ENCODE results near the gene NEK6. TPM values are rescaled to one million over a fixed set of nuclear protein-coding genes. Genes with fewer than 3 reads are reported as not detected.

The NEK6 gene
- total and polyA plus RNA-seq, 10 of the 15 experiments (the other 5 are each of a cell fraction or from before 2014, with no cell fraction given) = 31.3 to 161 (median 89.2) TPM

DNA sequence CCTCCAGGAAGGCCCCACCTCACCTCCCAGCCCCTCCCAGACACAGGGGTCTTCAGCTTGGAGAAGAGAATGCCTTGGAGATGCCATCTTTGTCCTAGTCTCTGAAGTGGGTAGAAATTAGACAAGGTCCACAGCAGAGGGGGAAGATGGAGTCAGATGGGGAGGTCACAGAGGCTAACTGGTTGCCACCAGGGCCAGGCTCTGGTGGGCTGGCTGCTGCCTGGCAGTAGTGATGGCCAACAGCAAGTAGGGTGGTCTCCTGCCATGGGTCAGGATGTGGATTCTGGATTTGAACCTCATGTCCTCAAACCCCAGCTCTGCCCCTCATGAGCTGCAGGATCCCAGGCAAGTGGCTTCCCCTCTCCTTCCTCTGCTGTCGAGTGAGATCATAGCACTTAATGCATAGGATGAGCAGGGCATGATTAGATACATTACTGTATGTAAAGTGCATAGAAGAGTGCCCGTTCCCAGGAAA is 38.7 kb upstream of the NEK6 start:
- no peak for DNase-seq (ENCODE audit: low read depth, low spot score)
- peak; percentile 35 for ATAC-seq
- Histone ChIP-seq H3K4me2 (ENCODE audit: control insufficient read depth, insufficient read depth) (peak overlapping the region; percentile 92), H2AFZ (ENCODE audit: control insufficient read depth, low read depth, low read length) (peak overlapping the region; percentile 10; the same call in 1 of the 2 replicates), H3K27me3 (replicated peaks in 1 of 2; ENCODE audit: control insufficient read depth in 2 of 2, insufficient read depth in 2 of 2, low read length in 1 of 2) (no peaks in the 10 kb centered on the region), H3K79me2 (ENCODE audit: control insufficient read depth, insufficient read depth, low read length) (no peaks in the 10 kb centered on the region; the same call in 1 of the 2 replicates), H4K20me1 (ENCODE audit: control insufficient read depth, insufficient read depth) (no peaks in the 10 kb centered on the region), H3K9ac (ENCODE audit: control insufficient read depth, insufficient read depth, low read length) (peak overlapping the region; percentile 26; the same call in 1 of the 2 replicates), H3K36me3 (ENCODE audit: control insufficient read depth in 2 of 2, insufficient read depth in 2 of 2, low read length in 1 of 2) (no peaks in the 10 kb centered on the region), H3K4me1 (ENCODE audit: control insufficient read depth, insufficient read depth, low read length) (peaks cover 53% of the 10 kb centered on the region), H3K4me3 (no peak overlapping the region), H3K27ac (ENCODE audit: control insufficient read depth, insufficient read depth) (peak overlapping the region; percentile 98), H3K9me3 (replicated peaks; ENCODE audit: control insufficient read depth, insufficient read depth, low read length) (no peaks in the 10 kb centered on the region)
- in situ Hi-C loops (cut with MboI) (loop anchor here (25.0 kb wide), 1 partner anchor 1418 kb away; no protein-coding TSS in a partner anchor), intact Hi-C loops (cut with micrococcal nuclease; ENCODE audit: unreplicated experiment) (loop anchor here (1.0 to 2.0 kb wide), 5 partner anchors 20 to 82 kb away; no protein-coding TSS in a partner anchor)
- CTCF ChIA-PET = interaction anchor here (1.2 to 6.6 kb wide), 8 partner anchors 8 to 92 kb away, joined by 3 to 78 read pairs (median 6); no protein-coding TSS in a partner anchor
- WGBS (ENCODE audit: insufficient coverage, insufficient replicate concordance, low lambda C conversion rate, missing lambda C conversion rate) = 30% methylated on average over 2 of the region's 2 CpGs
- TSS peak; percentile 75 for BruUV-seq (replicated peaks)
- SMC1A ChIA-PET (ENCODE audit: uncharacterized antibody, unreplicated experiment) = interaction anchor here (1.3 to 13.1 kb wide), 12 partner anchors 10 to 85 kb away, joined by 3 to 249 read pairs (median 16); no protein-coding TSS in a partner anchor
- no peak for FAIRE-seq
- RAD21 ChIA-PET (ENCODE audit: unreplicated experiment) = interaction anchor here (0.6 to 16.1 kb wide), 8 partner anchors 10 to 73 kb away, joined by 3 to 293 read pairs (median 10); no protein-coding TSS in a partner anchor
- POLR2A ChIA-PET = interaction anchor here (1.3 to 5.5 kb wide), 10 partner anchors 10 to 82 kb away, joined by 3 to 59 read pairs (median 14); partner anchors contain the start of gene NEK6
- TF ChIP-seq IKZF1 (conservative IDR thresholded peaks at IDR 0.05) (peak; percentile 70), MTA2 (IDR thresholded peaks at IDR 0.05; ENCODE audit: low read depth) (peak; percentile 56; the same call in 1 of the 2 replicates), SMAD1 (IDR thresholded peaks at IDR 0.05; ENCODE audit: low read depth, partially characterized antibody) (no peak), ZNF274 (IDR thresholded peaks at IDR 0.05; ENCODE audit: insufficient read depth, insufficient read length) (no peak), LARP7 (IDR thresholded peaks at IDR 0.05) (peak; percentile 18; the same call in 1 of the 2 replicates), FOXM1 (IDR thresholded peaks at IDR 0.05; ENCODE audit: low read depth, low read length) (no peak), ZNF217 (IDR thresholded peaks at IDR 0.05) (peak; percentile 75; the same call in 1 of the 2 replicates), CREM (IDR thresholded peaks at IDR 0.05; ENCODE audit: low read depth) (no peak), GABPA (IDR thresholded peaks at IDR 0.05; ENCODE audit: low read depth) (no peak), RCOR1 (conservative IDR thresholded peaks at IDR 0.05; ENCODE audit: low read depth, low read length) (no peak), NR2C2 (IDR thresholded peaks at IDR 0.05; ENCODE audit: borderline replicate concordance, control insufficient read depth, insufficient read length, low read depth) (no peak), WRNIP1 (IDR thresholded peaks at IDR 0.05; ENCODE audit: borderline replicate concordance, low read depth, low read length) (no peak), REST (IDR thresholded peaks at IDR 0.05; ENCODE audit: low read depth, low read length) (no peak), SMARCA5 (IDR thresholded peaks at IDR 0.05) (no peak), GATAD2B (conservative IDR thresholded peaks at IDR 0.05; ENCODE audit: low read depth) (peak; percentile 79; the same call in 1 of the 2 replicates), RB1 (IDR thresholded peaks at IDR 0.05; ENCODE audit: borderline replicate concordance) (0 out of 2 replicates have a peak, but pooled peaks have one; percentile 8), SPI1 (IDR thresholded peaks at IDR 0.05; ENCODE audit: borderline replicate concordance, insufficient read depth, low read depth, low read length) (no peak; the same call in 1 of the 2 replicates), DPF2 (IDR thresholded peaks at IDR 0.05) (peak; percentile 85; the same call in 1 of the 2 replicates), TBL1XR1 (IDR thresholded peaks at IDR 0.05; ENCODE audit: low read depth, low read length) (0 out of 2 replicates have a peak, but pooled peaks have one; percentile 1), NFYA (IDR thresholded peaks at IDR 0.05; ENCODE audit: borderline replicate concordance, low read depth, low read length) (no peak), FOS (IDR thresholded peaks at IDR 0.05; ENCODE audit: borderline replicate concordance, extremely low read depth, insufficient read length) (no peak), IKZF2 (IDR thresholded peaks at IDR 0.05) (peak; percentile 23 to 56; a peak in 3 of 4 replicates), ETV6 (conservative IDR thresholded peaks at IDR 0.05 in 1 of 2, IDR thresholded peaks at IDR 0.05 in 1 of 2; ENCODE audit: borderline replicate concordance in 1 of 2, low read depth in 1 of 2) (no peak)

Data from GM12878 (cell line).